Measurements from ENCODE around the gene HERC2. TPM values are rescaled to one million over a fixed set of nuclear protein-coding genes. Genes with fewer than 3 reads are reported as not detected.
"Not testable (repeated sequence)": the region's sequence is repeated elsewhere in the genome, so short reads cannot be mapped to it uniquely, and the experiment has no call there.

The HERC2 gene
- total and polyA plus RNA-seq, 4 donors = 17.9 to 76.0 (median 39.8) TPM

GRCh38 chr15:28178290-28178689 lies 143.7 kb downstream of the HERC2 start:
- 50 to 69% methylated on average over 3 of the region's 3 CpGs for WGBS, 2 donors
- no peak for ATAC-seq (ENCODE audit: insufficient read depth, low FRiP score)
- no peak overlapping the region for H3K27ac ChIP-seq (ENCODE audit: low read depth in 1 of 2, low read length in 1 of 2)
- peaks cover 9 to 45% (median 23%) of the 10 kb centered on the region in 4 donors for H3K36me3 ChIP-seq (ENCODE audit: control insufficient read depth in 4 of 4, insufficient read depth in 4 of 4, low read length in 4 of 4)
- no peak overlapping the region for H3K4me3 ChIP-seq
- H3K9me3 ChIP-seq (ENCODE audit: control insufficient read depth in 4 of 4, insufficient read depth in 3 of 4, low read length in 3 of 4) = no peaks in the 10 kb centered on the region
- no peak overlapping the region for H3K9ac ChIP-seq (ENCODE audit: insufficient read depth in 1 of 2, low read length in 2 of 2)
- H3K27me3 ChIP-seq (ENCODE audit: control insufficient read depth in 3 of 3, insufficient read depth in 3 of 3, low read length in 2 of 3) = no peaks in the 10 kb centered on the region
- no peak for TF ChIP-seq CTCF (IDR thresholded peaks at IDR 0.05; ENCODE audit: control extremely low read depth, extremely low read depth)
- H3K4me1 ChIP-seq (ENCODE audit: control insufficient read depth in 5 of 5, insufficient read depth in 5 of 5, low read length in 5 of 5) = no peaks in the 10 kb centered on the region
- DNase-seq = no peak

GRCh38 chr15:28169366-28169765 lies 152.6 kb downstream of the HERC2 start:
- ATAC-seq (ENCODE audit: insufficient read depth, low FRiP score) (no peak), DNase-seq (peak in 2 of 3 donors; percentile 35 to 50)
- TF ChIP-seq CTCF (IDR thresholded peaks at IDR 0.05; ENCODE audit: control extremely low read depth, extremely low read depth) = no peak
- Histone ChIP-seq H3K4me3 (no peak overlapping the region), H3K9me3 (ENCODE audit: control insufficient read depth in 4 of 4, insufficient read depth in 3 of 4, low read length in 3 of 4) (no peaks in the 10 kb centered on the region), H3K27me3 (ENCODE audit: control insufficient read depth in 3 of 3, insufficient read depth in 3 of 3, low read length in 2 of 3) (no peaks in the 10 kb centered on the region), H3K4me1 (ENCODE audit: control insufficient read depth in 5 of 5, insufficient read depth in 5 of 5, low read length in 5 of 5) (peaks cover 0 to 3% (median 0%) of the 10 kb centered on the region in 5 donors), H3K9ac (ENCODE audit: insufficient read depth in 1 of 2, low read length in 2 of 2) (no peak overlapping the region), H3K36me3 (ENCODE audit: control insufficient read depth in 4 of 4, insufficient read depth in 4 of 4, low read length in 4 of 4) (peaks cover 16 to 34% (median 22%) of the 10 kb centered on the region in 4 donors), H3K27ac (ENCODE audit: low read depth in 1 of 2, low read length in 1 of 2) (no peak overlapping the region)
- WGBS, 2 donors = 85 to 87% methylated on average over 3 of the region's 3 CpGs

- peaks cover 16 to 33% (median 27%) of the 10 kb centered on the region in 4 donors for H3K36me3 ChIP-seq (ENCODE audit: control insufficient read depth in 4 of 4, insufficient read depth in 4 of 4, low read length in 4 of 4)
- not testable (repeated sequence) for H3K4me1 ChIP-seq (ENCODE audit: control insufficient read depth in 5 of 5, insufficient read depth in 5 of 5, low read length in 5 of 5); DNase-seq; H3K9ac ChIP-seq (ENCODE audit: insufficient read depth in 1 of 2, low read length in 2 of 2); H3K9me3 ChIP-seq (ENCODE audit: control insufficient read depth in 4 of 4, insufficient read depth in 3 of 4, low read length in 3 of 4); ATAC-seq (ENCODE audit: insufficient read depth, low FRiP score); H3K27me3 ChIP-seq (ENCODE audit: control insufficient read depth in 3 of 3, insufficient read depth in 3 of 3, low read length in 2 of 3); H3K27ac ChIP-seq (ENCODE audit: low read depth in 1 of 2, low read length in 1 of 2); H3K4me3 ChIP-seq
- WGBS, 2 donors = 73 to 83% methylated on average over 16 of the region's 16 CpGs
These were observed 153.4 kb downstream of the HERC2 start for GRCh38 chr15:28168405-28169121.

GRCh38 chr15:28167042-28167441 lies 154.9 kb downstream of the HERC2 start:
- no peak for DNase-seq
- Histone ChIP-seq H3K4me3 (no peak overlapping the region), H3K4me1 (ENCODE audit: control insufficient read depth in 5 of 5, insufficient read depth in 5 of 5, low read length in 5 of 5) (peaks cover 0 to 3% (median 0%) of the 10 kb centered on the region in 5 donors), H3K36me3 (ENCODE audit: control insufficient read depth in 4 of 4, insufficient read depth in 4 of 4, low read length in 4 of 4) (peaks cover 13 to 29% (median 24%) of the 10 kb centered on the region in 4 donors), H3K9ac (ENCODE audit: insufficient read depth in 1 of 2, low read length in 2 of 2) (no peak overlapping the region), H3K9me3 (ENCODE audit: control insufficient read depth in 4 of 4, insufficient read depth in 3 of 4, low read length in 3 of 4) (no peaks in the 10 kb centered on the region), H3K27me3 (ENCODE audit: control insufficient read depth in 3 of 3, insufficient read depth in 3 of 3, low read length in 2 of 3) (no peaks in the 10 kb centered on the region), H3K27ac (ENCODE audit: low read depth in 1 of 2, low read length in 1 of 2) (no peak overlapping the region)
- 79 to 94% methylated on average over 3 of the region's 3 CpGs for WGBS, 2 donors
- no peak for ATAC-seq (ENCODE audit: insufficient read depth, low FRiP score)
- no peak for TF ChIP-seq CTCF (IDR thresholded peaks at IDR 0.05; ENCODE audit: control extremely low read depth, extremely low read depth)
